Erythroblast (primary cell): ENCODE results near the gene DNER.

Experiments
- GATA1 ChIP-seq: IDR thresholded peaks from 2 replicates; pipeline ENCODE4 v1.6.1; 2011; ENCODE audit warnings: low read depth, mild to moderate bottlenecking, control low read depth, low read length, moderate library complexity
- POLR2A ChIP-seq: IDR thresholded peaks from 2 replicates; pipeline ENCODE4 v1.6.1; 2011; ENCODE audit warnings: mild to moderate bottlenecking, low read length

DNA sequence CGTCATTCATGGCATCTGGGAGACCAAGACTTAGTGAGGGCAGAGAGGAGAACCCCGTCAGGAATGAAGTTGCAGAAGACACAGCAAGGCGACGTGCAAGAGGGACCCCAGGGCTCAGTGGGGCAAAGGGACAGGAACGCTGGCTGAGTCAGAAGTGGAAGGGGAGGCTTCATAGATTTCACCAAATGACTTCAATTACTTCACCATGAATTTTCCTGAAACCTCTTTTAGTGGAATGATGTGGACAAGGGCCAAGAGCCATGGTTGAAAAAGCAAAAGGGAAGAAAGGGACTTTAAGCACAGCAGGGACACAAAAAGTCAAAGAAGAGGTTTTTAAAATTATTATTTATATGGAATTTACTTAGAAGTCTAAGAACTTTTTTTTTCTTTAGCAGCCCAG is 301.7 kb downstream of the DNER start:
- TF ChIP-seq POLR2A (no peak), GATA1 (no peak)
